ENCODE data around the gene MX2. TPM values are rescaled to one million over a fixed set of nuclear protein-coding genes. Genes with fewer than 3 reads are reported as not detected.

Gene MX2
- polyA plus RNA-seq, 1 experiment = 5.1 TPM

- CTCF ChIA-PET = interaction anchor here (1.1 kb wide), 1 partner anchor 9 kb away, joined by 5 read pairs; no protein-coding TSS in a partner anchor
Observed at GRCh38 chr21:41446586-41446985, 84.8 kb downstream of the MX2 start.

GRCh38 chr21:41447356-41447755 is 85.5 kb downstream of the MX2 start:
- CTCF ChIA-PET = interaction anchor here (1.1 kb wide), 1 partner anchor 8 kb away, joined by 5 read pairs; no protein-coding TSS in a partner anchor
- POLR2A ChIA-PET = no interaction called here
- DNase-seq (ENCODE audit: low read depth) = no peak
- no peak for TF ChIP-seq CTCF (IDR thresholded peaks at IDR 0.05; ENCODE audit: insufficient read depth, low read depth, low read length)
- no peaks in the 10 kb centered on the region for H3K36me3 ChIP-seq (ENCODE audit: control insufficient read depth, insufficient read depth, low read length)
- no peaks in the 10 kb centered on the region for H3K27me3 ChIP-seq (ENCODE audit: control insufficient read depth, insufficient read depth, low read length)
- H3K4me3 ChIP-seq (ENCODE audit: low read depth, low read length) = no peak overlapping the region

More at GRCh38 chr21:41446586-41446985, 84.8 kb downstream of the MX2 start:
- no peak overlapping the region for H3K4me3 ChIP-seq (ENCODE audit: low read depth, low read length)
- peak; percentile 56 for DNase-seq (ENCODE audit: low read depth)
- no peak for TF ChIP-seq CTCF (IDR thresholded peaks at IDR 0.05; ENCODE audit: insufficient read depth, low read depth, low read length)
- POLR2A ChIA-PET = no interaction called here
- no peaks in the 10 kb centered on the region for H3K36me3 ChIP-seq (ENCODE audit: control insufficient read depth, insufficient read depth, low read length)
- no peaks in the 10 kb centered on the region for H3K27me3 ChIP-seq (ENCODE audit: control insufficient read depth, insufficient read depth, low read length)

- no peak for TF ChIP-seq CTCF (IDR thresholded peaks at IDR 0.05; ENCODE audit: insufficient read depth, low read depth, low read length)
Observed at GRCh38 chr21:41449613-41450012, 87.8 kb downstream of the MX2 start.

GRCh38 chr21:41451753-41452676 is 90.2 kb downstream of the MX2 start:
- POLR2A ChIA-PET = no interaction called here
- CTCF ChIA-PET = interaction anchor here (2.0 kb wide), 1 partner anchor 169 kb away, joined by 6 read pairs; no protein-coding TSS in a partner anchor

More at GRCh38 chr21:41449613-41450012, 87.8 kb downstream of the MX2 start:
- no peak for DNase-seq (ENCODE audit: low read depth)
- ChIA-PET CTCF (interaction anchor here (1.0 to 2.5 kb wide), 4 partner anchors 11 to 169 kb away, joined by 3 to 14 read pairs (median 4); no protein-coding TSS in a partner anchor), POLR2A (no interaction called here)
- Histone ChIP-seq H3K36me3 (ENCODE audit: control insufficient read depth, insufficient read depth, low read length) (no peaks in the 10 kb centered on the region), H3K4me3 (ENCODE audit: low read depth, low read length) (no peak overlapping the region), H3K27me3 (ENCODE audit: control insufficient read depth, insufficient read depth, low read length) (no peaks in the 10 kb centered on the region)

More at GRCh38 chr21:41451753-41452676, 90.2 kb downstream of the MX2 start:
- Histone ChIP-seq H3K27me3 (ENCODE audit: control insufficient read depth, insufficient read depth, low read length) (no peaks in the 10 kb centered on the region), H3K36me3 (ENCODE audit: control insufficient read depth, insufficient read depth, low read length) (no peaks in the 10 kb centered on the region), H3K4me3 (ENCODE audit: low read depth, low read length) (no peak overlapping the region)
- no peak for TF ChIP-seq CTCF (IDR thresholded peaks at IDR 0.05; ENCODE audit: insufficient read depth, low read depth, low read length)
- no peak for DNase-seq (ENCODE audit: low read depth)

Data from BJ (cell line).